Measurements from ENCODE around the gene CNNM4.

CNNM4 gene

DNA sequence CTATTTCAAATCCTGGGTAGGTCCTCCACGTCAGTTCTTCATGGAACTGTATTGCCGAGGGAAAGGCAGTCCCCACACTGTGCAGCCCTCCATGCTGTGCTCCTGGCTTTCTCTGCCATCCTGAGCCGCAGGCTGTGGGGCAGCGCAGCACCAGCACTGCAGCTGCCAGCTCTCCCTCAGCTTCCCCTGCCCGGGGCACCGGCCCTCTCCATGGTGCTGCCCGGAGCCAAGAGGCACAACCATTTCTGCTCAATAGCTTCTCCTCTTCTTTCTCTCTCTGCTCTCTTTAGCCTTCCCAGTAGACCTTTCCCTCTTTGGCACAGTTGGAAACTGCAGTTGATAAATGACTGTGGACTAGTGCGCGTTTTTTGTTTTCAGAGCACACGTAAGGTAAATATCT is 71.0 kb downstream of the CNNM4 start:
- in situ Hi-C loops (cut with MboI; ENCODE audit: low sequenced_read_pairs): no loop called here

DNA sequence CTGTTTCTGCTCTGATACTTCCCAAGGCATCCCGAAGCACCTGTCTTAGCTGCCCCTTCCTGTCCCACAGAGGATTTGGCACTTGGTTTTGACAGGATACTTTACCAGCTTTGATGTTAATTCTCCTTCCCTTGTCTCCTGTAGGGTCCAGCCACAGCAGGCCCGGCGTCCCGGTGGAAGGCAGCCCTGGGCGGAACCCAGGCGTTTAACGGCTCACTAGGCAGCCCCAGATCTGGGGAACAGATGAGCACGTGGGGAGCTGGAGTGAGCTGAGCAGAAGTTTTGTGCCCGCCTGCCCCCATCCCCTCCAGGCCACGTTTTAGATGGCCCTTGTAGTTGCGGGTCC is 71.7 kb downstream of the CNNM4 start:
- in situ Hi-C loops (cut with MboI; ENCODE audit: low sequenced_read_pairs): no loop called here

DNA sequence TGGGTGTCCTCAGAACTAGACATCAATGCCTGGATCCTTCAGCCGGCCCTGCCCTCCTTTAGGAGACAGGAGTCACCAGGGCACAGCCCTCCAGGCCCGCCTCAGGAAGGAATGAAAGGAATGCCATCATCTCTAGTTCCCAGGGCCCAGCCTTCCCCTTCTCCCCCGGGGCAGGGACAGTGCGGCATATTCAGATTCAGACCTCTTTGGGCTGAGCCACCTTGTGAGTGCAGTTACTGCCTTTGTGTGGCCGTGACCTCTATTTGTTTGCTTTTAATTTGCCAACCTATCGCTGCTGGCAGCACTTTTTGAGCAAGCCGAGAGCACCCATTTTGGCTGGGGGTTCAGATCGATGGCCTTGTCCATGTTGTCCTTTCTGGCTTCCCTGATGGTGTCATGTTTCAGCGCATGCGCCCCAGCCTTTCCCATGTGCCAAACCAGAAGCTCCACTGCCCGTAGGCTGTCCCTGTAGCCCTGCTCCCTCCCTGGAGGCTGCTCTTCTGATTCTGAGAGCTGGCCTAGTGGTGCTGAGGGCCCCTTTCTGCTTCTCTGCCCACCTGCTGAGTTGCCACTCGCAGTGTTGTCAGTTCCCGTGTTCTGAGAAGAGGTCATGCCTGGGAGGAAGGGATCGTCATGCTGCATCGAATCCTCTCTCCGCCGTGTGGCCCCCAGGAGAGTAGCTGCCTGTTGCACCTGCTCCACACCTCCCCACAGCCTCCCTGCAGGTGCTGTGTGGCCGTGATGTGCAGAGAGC is 72.2 kb downstream of the CNNM4 start:
- in situ Hi-C loops (cut with MboI; ENCODE audit: low sequenced_read_pairs): no loop called here

DNA sequence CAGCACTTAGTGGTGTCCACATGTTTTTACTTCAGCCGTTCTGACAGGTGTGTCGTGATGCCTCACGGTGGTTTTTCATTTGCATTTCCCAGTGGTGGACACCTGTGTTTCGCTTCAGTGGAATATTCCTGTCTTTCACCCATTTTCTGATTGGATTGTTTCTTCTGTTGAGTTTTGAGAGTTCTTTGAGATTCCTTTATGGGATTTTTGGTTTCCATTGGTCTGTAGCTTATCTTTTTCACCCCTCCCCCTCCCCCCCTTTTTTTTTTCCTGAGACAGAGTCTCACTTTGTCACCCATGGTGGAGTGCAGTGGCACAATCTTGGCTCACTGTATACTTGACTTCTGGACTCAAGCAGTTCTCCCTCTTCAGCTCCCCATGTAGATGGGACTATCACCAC is 75.1 kb downstream of the CNNM4 start:
- in situ Hi-C loops (cut with MboI; ENCODE audit: low sequenced_read_pairs): no loop called here

DNA sequence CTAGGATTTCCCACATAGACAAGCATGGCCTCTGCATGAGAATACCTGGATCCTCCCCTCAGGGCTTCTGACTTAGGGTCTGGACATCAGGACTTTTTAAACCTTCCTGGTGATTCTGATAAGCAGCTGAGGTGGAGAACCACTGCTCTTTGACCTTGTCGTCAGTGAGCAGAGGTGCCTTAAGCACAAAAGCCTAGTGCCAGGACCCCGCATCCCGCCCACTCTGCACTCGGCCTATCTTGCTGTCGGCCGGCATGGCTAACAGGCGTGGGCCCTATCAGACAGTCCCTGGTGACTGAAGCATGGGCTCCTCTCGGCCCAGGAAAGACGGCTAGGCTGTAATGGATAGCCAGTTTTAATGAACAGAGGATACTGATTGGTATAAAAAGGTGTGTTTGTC is 76.9 kb downstream of the CNNM4 start:
- in situ Hi-C loops (cut with MboI; ENCODE audit: low sequenced_read_pairs): no loop called here

DNA sequence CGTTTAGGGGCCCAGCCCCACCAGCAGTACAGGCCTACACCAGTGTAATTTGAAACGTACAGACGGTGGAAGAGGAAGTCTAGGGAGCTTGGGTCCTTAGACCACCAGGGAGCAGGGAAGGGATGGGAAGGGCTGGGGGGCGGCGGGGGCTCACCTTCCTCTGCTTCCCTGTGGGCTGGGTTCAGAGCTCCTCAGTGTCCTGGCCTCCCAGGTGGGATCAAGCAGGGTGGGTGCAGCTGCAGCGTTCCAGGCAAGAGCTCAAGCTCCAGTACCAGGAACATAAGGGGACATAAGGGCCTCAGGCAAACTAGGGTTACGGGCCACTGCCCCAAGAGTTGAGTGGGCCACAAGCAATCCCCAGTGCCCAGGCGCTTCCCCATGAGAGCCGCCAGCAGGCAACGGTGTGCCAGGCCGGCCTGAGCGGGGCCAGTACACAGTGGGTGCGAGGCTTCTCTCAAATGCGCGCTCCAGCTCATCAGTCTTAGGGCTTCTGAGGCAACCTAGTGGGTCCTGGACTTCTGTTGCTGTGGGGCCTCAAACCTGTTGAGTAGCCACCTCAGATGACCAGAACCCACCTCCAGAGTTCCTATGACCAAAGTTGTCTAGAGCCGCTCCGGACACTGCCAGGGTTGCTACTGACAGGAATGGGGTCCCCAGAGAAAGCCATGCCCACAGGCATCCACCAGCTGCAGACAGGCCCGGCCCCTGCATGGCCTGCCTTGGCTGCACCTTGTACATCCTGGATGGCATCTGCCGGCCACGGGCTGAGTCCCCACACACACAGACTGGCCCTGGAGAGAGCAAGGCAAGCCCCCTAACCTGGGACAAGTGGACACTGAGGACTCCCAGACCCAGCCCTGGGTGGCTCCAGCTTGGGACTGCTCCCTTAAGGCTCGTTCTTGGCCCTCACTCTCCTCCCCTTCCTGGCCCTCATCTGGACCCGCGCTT is 77.9 kb downstream of the CNNM4 start:
- in situ Hi-C loops (cut with MboI; ENCODE audit: low sequenced_read_pairs): no loop called here

DNA sequence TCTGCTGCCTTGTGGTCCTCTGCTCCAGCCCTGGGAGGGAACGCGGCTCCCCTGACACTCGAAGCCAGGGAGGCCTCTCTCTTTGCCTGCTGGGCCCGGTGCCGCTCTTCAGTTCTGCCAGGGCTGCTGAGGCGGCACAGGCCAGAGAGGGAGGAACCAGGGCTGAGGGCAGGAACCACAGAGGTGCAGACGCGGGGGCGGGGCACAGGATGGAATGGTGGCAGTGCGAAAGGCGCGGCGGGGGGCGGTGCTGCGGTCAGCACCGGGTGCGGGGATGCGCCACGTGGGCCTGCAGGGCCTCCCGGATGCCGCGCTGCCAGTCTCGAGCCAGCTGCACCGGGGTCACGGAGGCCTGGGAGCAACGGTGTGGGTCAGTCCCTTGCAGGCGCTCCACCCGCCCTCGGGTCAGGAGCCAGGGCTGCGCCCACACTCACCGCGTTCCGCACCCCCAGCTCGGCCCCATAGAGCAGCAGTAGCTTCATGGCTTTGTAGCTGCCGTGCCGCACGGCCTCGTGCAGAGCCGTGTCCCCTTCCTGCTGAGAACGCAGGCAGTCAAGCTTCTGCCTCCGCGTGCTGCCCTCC is 78.7 kb downstream of the CNNM4 start:
- in situ Hi-C loops (cut with MboI; ENCODE audit: low sequenced_read_pairs): no loop called here

DNA sequence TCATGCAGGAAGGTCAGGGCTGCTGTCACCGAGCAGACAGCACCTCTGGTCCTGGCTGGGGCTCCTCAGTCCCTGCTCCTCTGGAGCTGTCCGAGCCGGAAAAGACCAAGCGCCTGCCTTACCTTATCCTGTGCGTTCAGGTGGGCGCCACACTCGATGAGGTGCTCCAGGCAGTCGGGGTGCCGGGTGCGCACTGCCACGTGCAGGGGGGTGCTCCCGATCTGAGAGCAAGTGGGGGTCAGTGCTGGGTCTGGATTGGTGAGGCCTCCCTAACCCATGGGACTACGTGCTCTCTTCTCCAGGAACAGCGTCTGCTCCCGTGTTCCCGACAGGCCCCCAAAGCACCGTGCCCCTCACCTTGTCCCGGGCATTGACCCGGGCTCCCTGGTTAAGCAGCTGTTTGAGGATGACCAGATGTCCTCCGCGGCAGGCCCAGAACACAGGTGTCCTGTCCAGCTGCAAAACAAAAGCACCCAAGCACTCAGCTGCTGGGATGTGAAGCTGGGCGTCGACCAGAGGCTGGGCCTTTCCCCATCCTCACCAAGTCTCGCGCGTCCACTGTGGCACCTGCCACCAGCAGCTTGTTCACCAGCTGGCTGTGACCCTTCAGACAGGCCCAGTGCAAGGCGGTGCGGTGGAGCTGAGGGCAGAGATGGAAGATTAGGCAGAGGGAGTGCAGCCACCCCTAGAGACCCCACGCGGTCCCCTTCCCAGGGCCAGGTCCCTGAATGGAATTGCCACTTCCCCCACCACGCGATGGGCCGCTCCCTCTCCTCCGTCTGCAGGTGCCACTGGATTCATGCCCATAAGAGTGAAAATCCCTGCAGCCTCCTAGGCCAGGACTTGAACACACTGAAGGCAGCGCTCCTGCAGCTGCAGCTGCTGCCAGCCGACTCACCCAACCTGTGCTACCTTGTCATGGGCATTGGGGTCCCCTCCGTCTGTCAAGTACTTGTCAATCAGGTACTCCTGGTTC is 79.5 kb downstream of the CNNM4 start:
- in situ Hi-C loops (cut with MboI; ENCODE audit: low sequenced_read_pairs): no loop called here

DNA sequence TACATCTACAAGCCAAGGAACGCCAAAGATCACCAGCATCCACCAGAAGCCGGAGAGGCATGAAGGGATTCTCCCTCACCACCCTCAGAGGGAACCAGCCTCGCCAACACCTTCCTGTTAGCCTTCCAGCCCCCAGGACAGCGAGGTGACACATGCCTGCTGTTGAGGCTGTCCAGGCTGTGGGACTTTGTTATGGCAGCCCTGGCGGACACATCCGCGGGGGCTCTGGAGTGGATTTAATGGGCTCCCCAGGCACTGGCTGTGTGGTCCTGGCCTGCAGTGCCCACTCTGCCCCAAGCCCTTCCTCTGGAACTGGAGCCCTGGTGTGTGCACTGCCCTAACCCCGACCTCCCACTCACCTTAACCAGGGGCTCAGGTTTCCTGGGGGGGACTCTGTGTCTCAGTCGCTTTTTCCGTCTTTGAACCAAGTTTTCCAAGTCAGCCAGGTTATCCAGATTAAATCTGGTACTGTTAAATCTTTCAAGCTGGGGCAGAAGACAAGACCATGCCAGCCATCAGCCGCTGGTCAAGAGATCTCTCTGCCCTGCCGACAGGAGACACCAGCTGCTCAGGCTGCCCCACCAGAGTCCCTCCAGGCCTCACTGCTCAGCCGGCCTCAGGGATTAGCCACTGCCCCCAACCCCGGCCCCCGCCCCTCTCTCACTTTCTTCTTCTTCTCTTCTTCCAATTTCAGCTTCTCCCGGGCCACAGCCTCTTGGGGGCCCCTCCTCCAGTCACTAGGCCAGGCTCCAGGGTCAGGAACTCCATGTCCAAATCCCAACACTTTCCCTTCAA is 81.2 kb downstream of the CNNM4 start:
- in situ Hi-C loops (cut with MboI; ENCODE audit: low sequenced_read_pairs): no loop called here

DNA sequence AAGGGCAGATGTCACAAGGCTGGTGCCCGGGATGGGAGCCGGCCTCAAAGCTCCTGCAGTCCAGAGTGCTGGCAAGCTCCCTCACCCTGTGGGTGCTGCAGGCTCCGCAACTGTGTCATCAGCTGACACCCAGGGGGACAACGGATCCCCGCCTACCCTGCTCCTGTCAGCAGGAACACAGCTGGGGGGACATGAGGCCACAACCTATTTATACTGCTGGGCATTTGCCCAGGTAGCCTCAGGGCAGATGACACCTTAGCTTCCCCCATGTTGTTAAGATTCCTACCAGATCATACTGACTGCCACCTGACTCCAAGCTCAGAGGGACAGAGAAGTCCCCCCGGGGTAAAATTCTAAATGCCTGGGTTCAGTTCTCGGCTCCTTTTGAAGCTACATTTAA is 81.9 kb downstream of the CNNM4 start:
- in situ Hi-C loops (cut with MboI; ENCODE audit: low sequenced_read_pairs): no loop called here

DNA sequence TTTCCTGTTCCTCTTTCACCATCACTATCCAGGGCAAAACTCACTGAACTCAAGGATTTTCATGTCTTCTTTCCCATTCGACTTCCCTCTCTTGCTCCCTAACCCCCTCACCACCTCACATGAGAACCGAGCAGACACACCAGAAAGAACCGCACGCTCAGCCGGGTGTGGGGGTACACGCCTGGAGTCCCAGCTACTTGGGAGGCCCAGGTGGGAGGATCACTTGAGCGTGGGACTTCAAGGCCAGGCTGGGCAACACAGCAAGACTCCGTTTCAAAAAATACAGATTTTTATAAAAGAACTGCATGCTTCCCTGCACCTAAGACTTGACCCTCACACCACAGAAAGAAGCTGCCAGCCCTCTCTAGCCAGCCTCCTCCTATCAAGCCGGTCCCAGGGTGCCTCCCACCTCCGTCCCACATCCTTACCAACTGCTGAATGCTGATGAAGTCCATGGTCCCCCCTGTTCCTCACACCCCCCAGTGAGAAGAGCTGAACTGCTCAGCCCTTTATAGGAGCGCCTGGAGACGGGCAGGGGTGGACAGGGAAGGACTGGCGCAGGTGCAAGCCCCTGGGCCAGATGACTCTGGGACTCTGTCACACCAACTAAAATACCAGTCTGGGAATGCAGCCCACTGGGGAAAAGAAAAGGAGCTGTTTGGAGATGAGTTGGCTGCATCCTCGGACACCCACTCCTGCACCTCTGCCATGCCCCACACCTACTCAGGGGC is 83.0 kb downstream of the CNNM4 start, which contains the start of gene ANKRD23:
Gene ANKRD23 (minus strand): TSS at position 484 of the 731 bp plus-strand sequence. CDS start 29 bp downstream, at position 455.
- in situ Hi-C loops (cut with MboI; ENCODE audit: low sequenced_read_pairs): no loop called here

DNA sequence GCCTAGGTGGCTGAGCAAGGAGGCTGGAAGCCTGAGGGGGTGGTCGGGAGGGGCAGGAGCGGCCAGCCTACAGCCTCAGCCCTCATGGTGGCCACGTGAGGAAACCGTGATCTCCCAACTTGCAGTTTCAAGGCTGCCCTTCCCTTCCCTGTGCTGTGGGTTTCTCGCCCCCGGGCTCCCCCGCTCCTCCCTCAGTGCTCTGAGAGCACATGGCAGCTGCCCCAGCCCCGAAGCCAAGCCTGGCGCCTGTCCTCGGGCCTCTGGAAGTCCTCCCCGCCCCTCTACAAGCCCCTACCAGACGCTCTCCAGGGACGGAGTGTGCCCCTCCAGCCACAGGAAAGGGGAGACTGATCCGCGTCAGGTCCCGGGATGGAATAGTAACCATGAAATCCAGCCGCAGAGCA is 83.7 kb downstream of the CNNM4 start:
- in situ Hi-C loops (cut with MboI; ENCODE audit: low sequenced_read_pairs): no loop called here

DNA sequence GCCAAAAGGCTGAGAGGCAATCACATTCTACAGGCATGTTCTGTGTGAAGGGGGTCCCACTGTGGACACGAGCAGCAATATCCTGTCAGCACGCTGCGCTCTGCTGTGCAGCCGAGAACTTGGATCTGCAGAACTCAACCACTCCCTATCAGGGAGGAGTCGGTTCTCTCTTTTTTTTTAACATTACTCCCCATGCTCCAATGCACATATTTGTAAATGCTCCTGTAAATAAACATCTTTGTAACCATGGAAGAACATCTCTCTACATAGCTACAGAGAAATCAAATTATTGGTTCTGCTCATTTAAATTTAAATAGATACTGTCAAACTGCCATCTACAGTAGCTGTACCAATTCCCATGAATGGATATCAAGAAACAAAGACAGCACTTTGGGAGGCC is 86.1 kb downstream of the CNNM4 start:
- in situ Hi-C loops (cut with MboI; ENCODE audit: low sequenced_read_pairs): no loop called here

DNA sequence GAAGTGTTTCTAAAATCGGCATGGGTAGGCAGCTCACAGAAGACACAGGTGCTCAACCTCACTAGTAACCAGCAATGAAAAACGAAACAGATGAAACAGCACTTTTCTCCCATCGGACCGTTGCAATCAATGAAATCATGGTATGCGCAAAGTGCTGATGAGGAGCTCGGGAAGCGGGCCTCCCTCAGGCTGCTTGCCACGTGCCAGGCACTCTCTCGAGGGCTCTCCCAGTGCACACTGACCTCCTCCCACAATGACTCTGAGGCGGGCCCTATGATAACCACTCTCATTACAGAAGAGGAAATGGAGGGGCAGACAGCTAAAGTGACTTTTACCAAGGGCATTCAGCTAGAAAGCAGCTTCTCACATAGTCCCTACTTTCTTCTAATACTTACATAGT is 86.9 kb downstream of the CNNM4 start:
- in situ Hi-C loops (cut with MboI; ENCODE audit: low sequenced_read_pairs): no loop called here

DNA sequence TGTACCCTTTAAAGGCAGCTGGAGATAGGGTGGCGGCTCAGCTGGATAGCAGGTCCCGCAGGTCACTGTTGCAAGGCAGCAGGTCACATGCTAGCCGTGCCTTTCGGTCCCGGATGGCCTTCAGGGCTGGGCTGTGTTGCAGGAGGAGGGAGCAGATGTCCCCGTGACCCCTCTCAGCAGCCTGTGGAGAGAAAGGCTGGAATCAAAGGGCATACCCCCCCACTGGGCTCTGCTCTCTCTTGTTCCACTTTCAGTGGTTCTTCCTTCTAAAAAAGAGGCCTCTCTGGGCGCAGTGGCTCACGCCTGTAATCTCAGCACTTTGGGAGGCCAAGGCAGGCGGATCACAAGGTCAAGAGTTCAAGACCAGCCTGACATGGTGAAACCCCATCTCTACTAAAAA is 87.6 kb downstream of the CNNM4 start:
- in situ Hi-C loops (cut with MboI; ENCODE audit: low sequenced_read_pairs): no loop called here

DNA sequence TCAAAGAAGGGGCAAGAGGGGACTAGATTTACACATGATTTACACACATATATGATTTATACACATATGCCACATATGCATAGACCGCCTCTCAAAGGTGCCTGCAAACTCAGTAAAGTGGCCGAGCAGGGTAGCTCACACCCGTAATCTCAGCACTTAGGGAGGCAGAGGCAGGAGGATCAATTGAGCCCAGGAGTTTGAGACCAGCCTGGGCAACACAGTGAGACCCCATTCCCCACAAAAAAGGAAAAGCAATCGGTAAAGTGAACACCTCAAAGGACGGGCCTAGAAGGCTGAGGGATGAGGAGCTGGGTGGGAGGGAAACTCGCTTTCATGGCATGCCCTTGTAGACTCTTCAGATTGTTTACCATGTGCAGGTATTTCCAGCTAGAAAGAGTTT is 92.0 kb downstream of the CNNM4 start:
- in situ Hi-C loops (cut with MboI; ENCODE audit: low sequenced_read_pairs): no loop called here

DNA sequence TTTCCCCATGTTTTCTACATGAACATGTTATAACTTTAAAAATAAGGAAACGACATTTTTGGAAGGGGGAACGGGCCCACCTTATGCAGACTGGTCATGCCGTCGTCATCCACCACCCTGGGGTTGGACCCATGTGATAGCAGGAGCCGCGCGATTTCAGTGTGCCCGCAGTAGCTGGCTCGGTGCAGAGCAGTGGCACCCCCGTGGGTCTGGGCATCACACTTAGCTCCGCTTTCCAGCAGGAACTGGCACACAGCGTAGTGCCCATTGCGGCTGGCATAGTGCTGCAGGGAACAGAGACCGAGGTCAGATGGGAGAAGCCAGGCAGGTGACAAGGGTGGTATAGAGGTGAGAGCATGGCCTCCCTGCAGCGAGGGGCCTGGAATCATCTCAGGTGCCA is 92.6 kb downstream of the CNNM4 start:
- in situ Hi-C loops (cut with MboI; ENCODE audit: low sequenced_read_pairs): no loop called here

DNA sequence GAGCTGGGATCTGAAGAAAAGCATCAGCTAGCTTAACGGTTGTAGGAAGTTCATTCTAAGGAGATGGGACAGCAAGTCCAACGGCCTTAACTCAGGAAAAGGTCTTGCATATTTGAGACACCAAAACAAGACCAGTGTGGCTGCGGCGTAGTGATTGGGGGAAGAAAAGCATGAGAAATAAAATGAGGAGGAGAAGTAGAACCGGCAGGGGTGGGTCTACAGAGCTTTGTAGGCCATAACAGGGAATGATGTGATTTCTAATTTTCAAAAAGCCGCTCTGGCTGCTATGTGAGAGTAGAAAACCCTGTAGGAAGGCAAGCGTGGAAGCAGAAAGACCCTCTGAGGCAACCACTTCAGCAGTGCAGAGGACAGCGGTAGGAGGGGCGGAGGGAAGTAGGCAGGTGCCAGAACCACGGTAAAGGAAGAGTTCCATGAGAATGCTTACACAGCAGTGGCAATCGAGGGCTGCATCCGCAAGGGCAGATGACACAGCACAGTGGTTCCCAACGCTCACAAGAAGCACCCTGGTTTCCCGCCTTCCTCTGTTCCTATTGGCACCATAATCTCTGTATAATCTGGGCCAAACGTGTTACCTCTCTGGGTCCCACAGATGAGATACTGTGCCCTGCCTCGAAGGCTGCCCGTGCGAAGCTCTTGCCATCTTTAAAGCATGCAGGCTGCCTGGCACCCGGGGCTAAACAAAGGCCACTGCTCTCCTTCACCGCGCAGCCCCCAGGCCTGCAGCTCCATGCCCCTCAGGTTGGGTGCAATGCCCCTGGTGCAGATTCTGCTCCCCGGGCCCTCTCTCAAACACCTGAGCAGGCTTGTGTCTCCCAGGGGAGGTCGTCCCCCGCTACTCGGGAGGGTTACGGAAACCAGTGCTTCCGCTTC is 96.3 kb downstream of the CNNM4 start:
- in situ Hi-C loops (cut with MboI; ENCODE audit: low sequenced_read_pairs): loop anchor here (5.0 kb wide), 1 partner anchor 95 kb away; no protein-coding TSS in a partner anchor
